Measurements from ENCODE around the gene WDR91. TPM values are rescaled to one million over a fixed set of nuclear protein-coding genes. Genes with fewer than 3 reads are reported as not detected.

WDR91 gene
- total RNA-seq, 1 experiment from 2014 or later: 10.1 TPM

DNA sequence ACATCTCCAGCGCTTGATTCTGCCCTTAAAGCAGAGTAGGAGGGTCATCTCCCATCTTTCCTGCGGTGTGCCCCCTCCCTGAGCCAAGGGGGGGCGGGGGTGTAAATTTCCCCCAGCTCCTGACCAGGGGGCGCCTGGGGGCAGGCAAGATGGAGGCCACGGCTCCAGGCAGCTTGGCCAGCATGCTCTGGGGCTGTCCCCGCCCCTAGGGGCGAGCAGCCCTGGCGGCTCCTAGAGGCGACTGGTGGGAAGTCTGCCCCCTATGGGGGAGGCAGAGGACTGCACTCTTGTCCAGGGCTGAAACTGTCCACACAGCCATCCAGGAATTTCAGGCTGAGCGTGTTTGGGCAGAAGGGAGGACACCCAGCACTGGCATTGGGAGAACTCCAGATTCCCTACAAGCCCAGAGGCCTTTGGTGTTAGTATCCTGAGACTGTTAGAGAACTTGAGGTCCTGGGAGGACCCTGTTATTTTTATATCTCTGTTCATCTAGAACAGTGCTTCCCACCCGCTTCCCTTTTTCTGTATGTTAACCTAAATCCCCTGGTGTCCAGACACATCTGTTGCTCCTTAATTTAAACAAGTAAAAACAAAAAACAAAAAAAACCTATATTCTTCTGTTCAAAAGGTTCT, 26.9 kb upstream of the WDR91 start (continued):
- TF ChIP-seq CTCF (IDR thresholded peaks at IDR 0.05 in 2 of 3, conservative IDR thresholded peaks at IDR 0.05 in 1 of 3; ENCODE audit: borderline replicate concordance in 1 of 3, insufficient read depth in 1 of 3, low read depth in 2 of 3, low read length in 2 of 3) (peak; percentile 64 to 97 (median 87)), EZH2phosphoT487 (IDR thresholded peaks at IDR 0.05; ENCODE audit: borderline replicate concordance) (no peak)

GRCh38 chr7:135236727-135237126, 25.4 kb upstream of the WDR91 start:
- peaks cover 0 to 16% of the 10 kb centered on the region in 2 experiments; a peak in 3 of 4 replicates for H3K4me1 ChIP-seq (ENCODE audit: control insufficient read depth in 1 of 2, insufficient read depth in 2 of 2, low read length in 2 of 2)
- H3K27ac ChIP-seq (ENCODE audit: low read depth, low read length): no peak overlapping the region
- H3K9me2 ChIP-seq (ENCODE audit: insufficient read depth): no peaks in the 10 kb centered on the region
- DNase-seq (ENCODE audit: low read depth, low spot score) (no peak), ATAC-seq (no peak)
- H4K20me1 ChIP-seq (ENCODE audit: insufficient read depth): no peaks in the 10 kb centered on the region
- no peaks in the 10 kb centered on the region for H3K36me3 ChIP-seq (ENCODE audit: control insufficient read depth in 1 of 2, insufficient read depth in 2 of 2, low read length in 2 of 2)
- RAD21 ChIA-PET (ENCODE audit: low non-redundant PET in 1 of 2, low total read pairs in 2 of 2, uncharacterized antibody in 2 of 2, unreplicated experiment in 2 of 2): no interaction called here
- BruUV-seq (replicated peaks): no TSS peak
- H3K9ac ChIP-seq (ENCODE audit: low read length): no peak overlapping the region
- TF ChIP-seq EZH2phosphoT487 (IDR thresholded peaks at IDR 0.05; ENCODE audit: borderline replicate concordance) (no peak), MAX (IDR thresholded peaks at IDR 0.05) (no peak), EZH2 (IDR thresholded peaks at IDR 0.05) (no peak), POLR2AphosphoS5 (IDR thresholded peaks at IDR 0.05; ENCODE audit: low read depth, low read length) (no peak), RAD21 (IDR thresholded peaks at IDR 0.05; ENCODE audit: low read depth) (no peak), YY1 (IDR thresholded peaks at IDR 0.05; ENCODE audit: extremely low read depth, insufficient replicate concordance, low read depth, low read length) (no peak), ZFX (IDR thresholded peaks at IDR 0.05) (no peak), SIN3A (IDR thresholded peaks at IDR 0.05; ENCODE audit: low read depth) (no peak), TCF7L2 (IDR thresholded peaks at IDR 0.05; ENCODE audit: borderline replicate concordance, extremely low read depth, insufficient read depth, insufficient read length) (no peak), CEBPB (IDR thresholded peaks at IDR 0.05; ENCODE audit: low read depth) (no peak), ZNF274 (IDR thresholded peaks at IDR 0.05; ENCODE audit: low read depth, low read length) (no peak), REST (IDR thresholded peaks at IDR 0.05; ENCODE audit: low read depth) (no peak), EGR1 (IDR thresholded peaks at IDR 0.05; ENCODE audit: low read depth) (no peak), ZBTB33 (IDR thresholded peaks at IDR 0.05; ENCODE audit: extremely low read depth, insufficient replicate concordance, low read length) (no peak), SP1 (IDR thresholded peaks at IDR 0.05; ENCODE audit: low read depth) (no peak), CBX3 (IDR thresholded peaks at IDR 0.05; ENCODE audit: low read depth) (no peak), FOSL1 (IDR thresholded peaks at IDR 0.05; ENCODE audit: low read depth) (no peak)
- POLR2A ChIA-PET: no interaction called here
- CTCF ChIA-PET: interaction anchor here (1.4 to 1.7 kb wide), 2 partner anchors 17 to 67 kb away, joined by 4 to 5 read pairs; no protein-coding TSS in a partner anchor
- no peak overlapping the region for H2AFZ ChIP-seq (ENCODE audit: low read depth, low read length, poor library complexity, severe bottlenecking)
- H3K4me2 ChIP-seq (ENCODE audit: low read length): no peak overlapping the region
- H3K79me2 ChIP-seq (ENCODE audit: insufficient read depth, low read length): no peaks in the 10 kb centered on the region
- intact Hi-C loops (cut with micrococcal nuclease): no loop called here
- no peak overlapping the region for H3K4me3 ChIP-seq (replicated peaks in 1 of 2; ENCODE audit: low read depth in 1 of 2, low read length in 2 of 2)
- no peaks in the 10 kb centered on the region for H3K27me3 ChIP-seq (ENCODE audit: insufficient read depth, low read length)
- no peaks in the 10 kb centered on the region for H3K9me3 ChIP-seq (ENCODE audit: control insufficient read depth in 1 of 2, insufficient read depth in 1 of 2, low read depth in 1 of 2, low read length in 2 of 2)
